HepG2 (cell line): ENCODE results near the gene DUS1L. TPM values are rescaled to one million over a fixed set of nuclear protein-coding genes. Genes with fewer than 3 reads are reported as not detected.

Experiments
- HDAC2 ChIP-seq: sonication (generic); formaldehyde crosslinking; IDR thresholded peaks from 2 replicates; pipeline ENCODE4 v1.4.0; 2020; ENCODE audit warnings: missing genetic modification reagents
- HHEX ChIP-seq: IDR thresholded peaks from 2 replicates; pipeline ENCODE4 v1.6.1; 2016; ENCODE audit warnings: control low read depth
- KDM5B ChIP-seq: sonication (generic); formaldehyde crosslinking; IDR thresholded peaks from 2 replicates; pipeline ENCODE4 v1.4.0; 2020; ENCODE audit warnings: missing genetic modification reagents, mild to moderate bottlenecking, borderline replicate concordance
- PLRG1 ChIP-seq: fragments of 450-650 bp; conservative IDR thresholded peaks from 2 replicates; pipeline ENCODE4 v1.6.1; 2016
- ZNF263 ChIP-seq: sonication (generic); formaldehyde crosslinking; IDR thresholded peaks from 2 replicates; pipeline ENCODE4 v1.4.0; 2020; ENCODE audit warnings: missing genetic modification reagents
- ZNF670 ChIP-seq: sonication (generic); formaldehyde crosslinking; IDR thresholded peaks from 2 replicates; pipeline ENCODE4 v1.8.0; 2022; ENCODE audit warnings: mild to moderate bottlenecking, missing genetic modification reagents, borderline replicate concordance
- polyA plus RNA-seq, 8 experiments: library from polyadenylated mRNA; depleted of rRNA in 3 of 8; stranded (reverse) in 7 of 8; unstranded in 1 of 8; fragments of >200 nt; fragmentation: Illumina TruSeq in 4 of 8; extraction: Trizol in 4 of 8; gene quantifications; 2 replicates each; pipeline versions ENCODE4 v1.2.1 to v1.2.3, GENCODE V29; 2011 to 2016; ENCODE audit warnings: low read depth in 4 of 8, missing spikeins in 1 of 8, mixed read lengths in 1 of 8; ENCODE audit not compliant: insufficient read depth in 1 of 8
- total RNA-seq, 5 experiments: library from RNA; depleted of rRNA; stranded (reverse); fragments of >200 nt; fragmentation: Illumina TruSeq; extraction: Trizol; gene quantifications; 2 replicates each; pipeline ENCODE4 v1.2.3, GENCODE V29; 2016; ENCODE audit warnings: low read depth in 1 of 5
- TF ChIP-seq, protein P1 (sequence below), 2 experiments: sonication (generic) in 1 of 2; formaldehyde crosslinking in 1 of 2; IDR thresholded peaks; 2 replicates each; pipeline versions ENCODE4 v1.6.1 to v1.9.0; 2014 to 2022; ENCODE audit warnings: antibody characterized with exemption in 1 of 2, borderline replicate concordance in 1 of 2, inconsistent platforms in 1 of 2, low read depth in 1 of 2, missing genetic modification reagents in 1 of 2
- TF ChIP-seq, protein P2 (sequence below): sonication (generic); formaldehyde crosslinking; IDR thresholded peaks from 2 replicates; pipeline ENCODE4 v1.5.0; 2020; ENCODE audit warnings: missing genetic modification reagents
- TF ChIP-seq, protein P3 (sequence below): sonication (generic); formaldehyde crosslinking; IDR thresholded peaks from 2 replicates; pipeline ENCODE4 v1.4.0; 2020; ENCODE audit warnings: missing genetic modification reagents, borderline replicate concordance
- TF ChIP-seq, protein P4 (sequence below): sonication (generic); formaldehyde crosslinking; IDR thresholded peaks from 2 replicates; pipeline ENCODE4 v1.4.0; 2020; ENCODE audit warnings: missing genetic modification reagents

Gene DUS1L
- total and polyA plus RNA-seq, 2 of the 13 experiments (the other 11 are each of a cell fraction or from before 2014, with no cell fraction given) = 81.0 to 109 TPM

DNA sequence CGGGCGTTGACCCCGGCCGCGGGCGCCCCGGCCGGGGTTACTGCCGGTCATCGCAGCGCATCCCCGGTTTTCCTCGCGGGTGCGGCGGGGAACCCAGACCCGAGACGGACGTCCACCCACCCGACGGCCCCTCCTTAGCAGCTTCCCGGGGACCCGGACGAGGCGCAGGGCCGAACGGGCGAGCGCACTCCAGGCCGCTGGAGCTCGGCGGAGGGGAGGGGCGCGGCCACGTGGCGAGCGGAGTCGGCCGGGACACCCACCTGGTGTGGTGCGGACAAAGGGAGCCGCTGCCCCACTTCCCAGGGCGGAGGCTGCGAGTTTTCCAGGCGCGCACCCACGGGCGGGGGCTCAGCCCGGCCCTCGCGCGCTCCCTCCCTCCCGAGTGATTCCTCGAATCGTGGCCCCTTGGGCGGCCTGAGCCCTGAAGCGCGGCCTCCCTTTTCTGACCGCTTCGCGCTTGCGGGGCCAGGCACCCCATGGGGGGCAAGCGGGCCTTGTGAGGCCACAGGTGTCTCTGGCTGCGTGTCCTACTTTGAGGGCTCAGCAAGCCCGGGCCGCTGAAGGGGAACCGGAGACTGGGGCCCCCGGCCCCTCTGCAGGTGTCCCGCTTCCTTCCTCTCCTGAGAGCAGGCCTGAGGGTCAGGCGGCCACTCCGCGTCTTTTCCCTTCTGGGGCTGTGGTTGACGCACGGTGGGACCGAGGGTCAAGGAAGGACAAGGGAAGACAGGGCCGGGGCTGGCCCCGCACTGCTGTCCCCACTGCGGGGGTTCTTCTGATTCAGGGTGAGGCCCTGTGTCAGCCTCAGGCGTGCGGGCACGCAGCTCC is 33.5 kb upstream of the DUS1L start (continued):
- TF ChIP-seq, protein P1, sequence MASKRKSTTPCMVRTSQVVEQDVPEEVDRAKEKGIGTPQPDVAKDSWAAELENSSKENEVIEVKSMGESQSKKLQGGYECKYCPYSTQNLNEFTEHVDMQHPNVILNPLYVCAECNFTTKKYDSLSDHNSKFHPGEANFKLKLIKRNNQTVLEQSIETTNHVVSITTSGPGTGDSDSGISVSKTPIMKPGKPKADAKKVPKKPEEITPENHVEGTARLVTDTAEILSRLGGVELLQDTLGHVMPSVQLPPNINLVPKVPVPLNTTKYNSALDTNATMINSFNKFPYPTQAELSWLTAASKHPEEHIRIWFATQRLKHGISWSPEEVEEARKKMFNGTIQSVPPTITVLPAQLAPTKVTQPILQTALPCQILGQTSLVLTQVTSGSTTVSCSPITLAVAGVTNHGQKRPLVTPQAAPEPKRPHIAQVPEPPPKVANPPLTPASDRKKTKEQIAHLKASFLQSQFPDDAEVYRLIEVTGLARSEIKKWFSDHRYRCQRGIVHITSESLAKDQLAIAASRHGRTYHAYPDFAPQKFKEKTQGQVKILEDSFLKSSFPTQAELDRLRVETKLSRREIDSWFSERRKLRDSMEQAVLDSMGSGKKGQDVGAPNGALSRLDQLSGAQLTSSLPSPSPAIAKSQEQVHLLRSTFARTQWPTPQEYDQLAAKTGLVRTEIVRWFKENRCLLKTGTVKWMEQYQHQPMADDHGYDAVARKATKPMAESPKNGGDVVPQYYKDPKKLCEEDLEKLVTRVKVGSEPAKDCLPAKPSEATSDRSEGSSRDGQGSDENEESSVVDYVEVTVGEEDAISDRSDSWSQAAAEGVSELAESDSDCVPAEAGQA (IDR thresholded peaks at IDR 0.05; ENCODE audit: low read depth) = peak; percentile 49; the same call in 1 of the 2 replicates
- TF ChIP-seq, protein P1 (CRISPR knock-in tag; IDR thresholded peaks at IDR 0.05; ENCODE audit: borderline replicate concordance) = no peak; the same call in 1 of the 2 replicates
- TF ChIP-seq ZNF670 (no peak; the same call in 1 of the 2 replicates), ZNF263 (CRISPR knock-in tag) (no peak), PLRG1 (no peak), KDM5B (CRISPR knock-in tag) (peak; percentile 93), HDAC2 (CRISPR knock-in tag) (no peak), HHEX (CRISPR knock-in tag) (no peak)
- TF ChIP-seq, protein P2, sequence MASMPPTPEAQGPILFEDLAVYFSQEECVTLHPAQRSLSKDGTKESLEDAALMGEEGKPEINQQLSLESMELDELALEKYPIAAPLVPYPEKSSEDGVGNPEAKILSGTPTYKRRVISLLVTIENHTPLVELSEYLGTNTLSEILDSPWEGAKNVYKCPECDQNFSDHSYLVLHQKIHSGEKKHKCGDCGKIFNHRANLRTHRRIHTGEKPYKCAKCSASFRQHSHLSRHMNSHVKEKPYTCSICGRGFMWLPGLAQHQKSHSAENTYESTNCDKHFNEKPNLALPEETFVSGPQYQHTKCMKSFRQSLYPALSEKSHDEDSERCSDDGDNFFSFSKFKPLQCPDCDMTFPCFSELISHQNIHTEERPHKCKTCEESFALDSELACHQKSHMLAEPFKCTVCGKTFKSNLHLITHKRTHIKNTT = no peak
- TF ChIP-seq, protein P3, sequence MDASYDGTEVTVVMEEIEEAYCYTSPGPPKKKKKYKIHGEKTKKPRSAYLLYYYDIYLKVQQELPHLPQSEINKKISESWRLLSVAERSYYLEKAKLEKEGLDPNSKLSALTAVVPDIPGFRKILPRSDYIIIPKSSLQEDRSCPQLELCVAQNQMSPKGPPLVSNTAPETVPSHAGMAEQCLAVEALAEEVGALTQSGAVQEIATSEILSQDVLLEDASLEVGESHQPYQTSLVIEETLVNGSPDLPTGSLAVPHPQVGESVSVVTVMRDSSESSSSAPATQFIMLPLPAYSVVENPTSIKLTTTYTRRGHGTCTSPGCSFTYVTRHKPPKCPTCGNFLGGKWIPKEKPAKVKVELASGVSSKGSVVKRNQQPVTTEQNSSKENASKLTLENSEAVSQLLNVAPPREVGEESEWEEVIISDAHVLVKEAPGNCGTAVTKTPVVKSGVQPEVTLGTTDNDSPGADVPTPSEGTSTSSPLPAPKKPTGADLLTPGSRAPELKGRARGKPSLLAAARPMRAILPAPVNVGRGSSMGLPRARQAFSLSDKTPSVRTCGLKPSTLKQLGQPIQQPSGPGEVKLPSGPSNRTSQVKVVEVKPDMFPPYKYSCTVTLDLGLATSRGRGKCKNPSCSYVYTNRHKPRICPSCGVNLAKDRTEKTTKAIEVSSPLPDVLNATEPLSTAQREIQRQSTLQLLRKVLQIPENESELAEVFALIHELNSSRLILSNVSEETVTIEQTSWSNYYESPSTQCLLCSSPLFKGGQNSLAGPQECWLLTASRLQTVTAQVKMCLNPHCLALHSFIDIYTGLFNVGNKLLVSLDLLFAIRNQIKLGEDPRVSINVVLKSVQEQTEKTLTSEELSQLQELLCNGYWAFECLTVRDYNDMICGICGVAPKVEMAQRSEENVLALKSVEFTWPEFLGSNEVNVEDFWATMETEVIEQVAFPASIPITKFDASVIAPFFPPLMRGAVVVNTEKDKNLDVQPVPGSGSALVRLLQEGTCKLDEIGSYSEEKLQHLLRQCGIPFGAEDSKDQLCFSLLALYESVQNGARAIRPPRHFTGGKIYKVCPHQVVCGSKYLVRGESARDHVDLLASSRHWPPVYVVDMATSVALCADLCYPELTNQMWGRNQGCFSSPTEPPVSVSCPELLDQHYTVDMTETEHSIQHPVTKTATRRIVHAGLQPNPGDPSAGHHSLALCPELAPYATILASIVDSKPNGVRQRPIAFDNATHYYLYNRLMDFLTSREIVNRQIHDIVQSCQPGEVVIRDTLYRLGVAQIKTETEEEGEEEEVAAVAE (CRISPR knock-in tag) = no peak
- TF ChIP-seq, protein P4, sequence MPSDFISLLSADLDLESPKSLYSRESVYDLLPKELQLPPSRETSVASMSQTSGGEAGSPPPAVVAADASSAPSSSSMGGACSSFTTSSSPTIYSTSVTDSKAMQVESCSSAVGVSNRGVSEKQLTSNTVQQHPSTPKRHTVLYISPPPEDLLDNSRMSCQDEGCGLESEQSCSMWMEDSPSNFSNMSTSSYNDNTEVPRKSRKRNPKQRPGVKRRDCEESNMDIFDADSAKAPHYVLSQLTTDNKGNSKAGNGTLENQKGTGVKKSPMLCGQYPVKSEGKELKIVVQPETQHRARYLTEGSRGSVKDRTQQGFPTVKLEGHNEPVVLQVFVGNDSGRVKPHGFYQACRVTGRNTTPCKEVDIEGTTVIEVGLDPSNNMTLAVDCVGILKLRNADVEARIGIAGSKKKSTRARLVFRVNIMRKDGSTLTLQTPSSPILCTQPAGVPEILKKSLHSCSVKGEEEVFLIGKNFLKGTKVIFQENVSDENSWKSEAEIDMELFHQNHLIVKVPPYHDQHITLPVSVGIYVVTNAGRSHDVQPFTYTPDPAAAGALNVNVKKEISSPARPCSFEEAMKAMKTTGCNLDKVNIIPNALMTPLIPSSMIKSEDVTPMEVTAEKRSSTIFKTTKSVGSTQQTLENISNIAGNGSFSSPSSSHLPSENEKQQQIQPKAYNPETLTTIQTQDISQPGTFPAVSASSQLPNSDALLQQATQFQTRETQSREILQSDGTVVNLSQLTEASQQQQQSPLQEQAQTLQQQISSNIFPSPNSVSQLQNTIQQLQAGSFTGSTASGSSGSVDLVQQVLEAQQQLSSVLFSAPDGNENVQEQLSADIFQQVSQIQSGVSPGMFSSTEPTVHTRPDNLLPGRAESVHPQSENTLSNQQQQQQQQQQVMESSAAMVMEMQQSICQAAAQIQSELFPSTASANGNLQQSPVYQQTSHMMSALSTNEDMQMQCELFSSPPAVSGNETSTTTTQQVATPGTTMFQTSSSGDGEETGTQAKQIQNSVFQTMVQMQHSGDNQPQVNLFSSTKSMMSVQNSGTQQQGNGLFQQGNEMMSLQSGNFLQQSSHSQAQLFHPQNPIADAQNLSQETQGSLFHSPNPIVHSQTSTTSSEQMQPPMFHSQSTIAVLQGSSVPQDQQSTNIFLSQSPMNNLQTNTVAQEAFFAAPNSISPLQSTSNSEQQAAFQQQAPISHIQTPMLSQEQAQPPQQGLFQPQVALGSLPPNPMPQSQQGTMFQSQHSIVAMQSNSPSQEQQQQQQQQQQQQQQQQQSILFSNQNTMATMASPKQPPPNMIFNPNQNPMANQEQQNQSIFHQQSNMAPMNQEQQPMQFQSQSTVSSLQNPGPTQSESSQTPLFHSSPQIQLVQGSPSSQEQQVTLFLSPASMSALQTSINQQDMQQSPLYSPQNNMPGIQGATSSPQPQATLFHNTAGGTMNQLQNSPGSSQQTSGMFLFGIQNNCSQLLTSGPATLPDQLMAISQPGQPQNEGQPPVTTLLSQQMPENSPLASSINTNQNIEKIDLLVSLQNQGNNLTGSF (CRISPR knock-in tag) = no peak
